ENCODE results near the gene PMS1. TPM values are rescaled to one million over a fixed set of nuclear protein-coding genes. Genes with fewer than 3 reads are reported as not detected.

Gene PMS1
- polyA plus RNA-seq, 1 donor from 2014 or later: 50.9 TPM

DNA sequence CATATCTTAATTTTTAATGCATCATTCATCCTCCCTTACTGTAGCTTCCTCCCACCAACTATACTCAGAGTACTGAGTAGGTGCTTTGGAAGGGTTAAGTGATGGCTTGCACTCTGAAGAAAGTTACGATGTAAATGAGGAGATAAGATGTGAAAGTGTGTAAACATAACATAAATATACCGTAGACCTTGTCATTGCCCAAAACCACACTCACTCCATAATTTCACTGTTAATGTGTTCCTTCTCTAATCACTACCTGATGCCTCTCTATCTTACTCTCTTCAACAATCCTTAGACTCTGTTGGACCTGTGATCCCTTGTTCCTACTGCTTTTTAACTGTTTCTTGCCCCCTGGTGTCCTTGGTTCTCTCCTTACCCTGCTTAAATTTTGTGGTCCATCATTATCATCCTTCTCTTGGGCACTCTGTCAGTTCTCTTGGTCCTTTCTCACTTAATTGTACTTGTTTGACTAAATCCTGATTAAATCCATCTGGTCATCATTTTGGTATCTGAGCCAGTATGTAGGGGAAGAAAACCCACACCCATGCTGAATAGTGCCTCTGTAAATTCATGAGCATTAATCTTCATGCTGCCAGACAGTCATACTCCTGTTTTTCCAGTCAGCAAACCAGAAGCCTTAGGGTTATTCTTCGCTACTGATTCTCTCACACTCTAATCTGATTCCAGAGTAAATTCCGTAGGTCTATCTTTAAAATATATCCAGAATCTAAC, 45.0 kb downstream of the PMS1 start:
- Histone ChIP-seq H3K9ac (ENCODE audit: low read length) (no peak overlapping the region), H3F3A (ENCODE audit: insufficient read depth, low read length, poor library complexity, severe bottlenecking) (no peaks in the 10 kb centered on the region), H3K27ac (ENCODE audit: low read length) (no peak overlapping the region), H3K79me2 (replicated peaks; ENCODE audit: insufficient read depth, low read length) (no peaks in the 10 kb centered on the region), H2AFZ (ENCODE audit: low read depth, low read length) (no peak overlapping the region), H3K36me3 (ENCODE audit: insufficient read depth, low read length) (no peaks in the 10 kb centered on the region), H4K20me1 (ENCODE audit: insufficient read depth) (no peaks in the 10 kb centered on the region), H3K4me2 (ENCODE audit: low read length) (no peak overlapping the region), H3K9me3 (ENCODE audit: low read length) (no peaks in the 10 kb centered on the region), H3K27me3 (ENCODE audit: insufficient read depth, low read depth, low read length) (no peaks in the 10 kb centered on the region), H3K9me2 (ENCODE audit: insufficient read depth, low read length) (no peaks in the 10 kb centered on the region), H3K4me3 (ENCODE audit: low read length) (no peak overlapping the region)
- no peak for TF ChIP-seq EZH2 (IDR thresholded peaks at IDR 0.05; ENCODE audit: borderline replicate concordance, insufficient read depth, low read length, poor library complexity, severe bottlenecking)
- TF ChIP-seq POLR2AphosphoS5 (IDR thresholded peaks at IDR 0.05): no peak
- TF ChIP-seq, protein P1, sequence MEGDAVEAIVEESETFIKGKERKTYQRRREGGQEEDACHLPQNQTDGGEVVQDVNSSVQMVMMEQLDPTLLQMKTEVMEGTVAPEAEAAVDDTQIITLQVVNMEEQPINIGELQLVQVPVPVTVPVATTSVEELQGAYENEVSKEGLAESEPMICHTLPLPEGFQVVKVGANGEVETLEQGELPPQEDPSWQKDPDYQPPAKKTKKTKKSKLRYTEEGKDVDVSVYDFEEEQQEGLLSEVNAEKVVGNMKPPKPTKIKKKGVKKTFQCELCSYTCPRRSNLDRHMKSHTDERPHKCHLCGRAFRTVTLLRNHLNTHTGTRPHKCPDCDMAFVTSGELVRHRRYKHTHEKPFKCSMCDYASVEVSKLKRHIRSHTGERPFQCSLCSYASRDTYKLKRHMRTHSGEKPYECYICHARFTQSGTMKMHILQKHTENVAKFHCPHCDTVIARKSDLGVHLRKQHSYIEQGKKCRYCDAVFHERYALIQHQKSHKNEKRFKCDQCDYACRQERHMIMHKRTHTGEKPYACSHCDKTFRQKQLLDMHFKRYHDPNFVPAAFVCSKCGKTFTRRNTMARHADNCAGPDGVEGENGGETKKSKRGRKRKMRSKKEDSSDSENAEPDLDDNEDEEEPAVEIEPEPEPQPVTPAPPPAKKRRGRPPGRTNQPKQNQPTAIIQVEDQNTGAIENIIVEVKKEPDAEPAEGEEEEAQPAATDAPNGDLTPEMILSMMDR (IDR thresholded peaks at IDR 0.05; ENCODE audit: poor library complexity, severe bottlenecking): no peak
- no peak for TF ChIP-seq EP300 (conservative IDR thresholded peaks at IDR 0.05; ENCODE audit: poor library complexity, severe bottlenecking)

DNA sequence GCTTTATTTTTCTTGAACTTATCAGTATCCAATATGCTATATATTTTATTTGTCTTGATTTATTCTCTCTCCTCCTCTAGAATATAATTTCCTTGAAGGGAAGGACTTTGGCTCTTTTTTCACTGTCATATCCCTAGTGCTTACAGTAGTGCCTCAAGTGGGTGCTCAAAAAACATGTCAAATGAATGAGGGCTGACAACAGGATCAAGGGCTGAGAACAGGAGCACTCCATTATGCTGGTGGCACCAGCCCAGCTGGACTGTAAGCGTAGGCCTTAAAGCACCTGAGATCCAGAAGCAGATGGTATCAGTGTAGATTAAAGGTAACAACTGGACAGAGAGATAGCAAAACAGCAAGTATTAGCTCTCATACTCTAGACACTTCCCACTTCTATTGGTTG, 46.3 kb downstream of the PMS1 start:
- no peak overlapping the region for H3K4me3 ChIP-seq (ENCODE audit: low read length)
- no peak overlapping the region for H3K9ac ChIP-seq (ENCODE audit: low read length)
- no peak overlapping the region for H3K27ac ChIP-seq (ENCODE audit: low read length)
- H4K20me1 ChIP-seq (ENCODE audit: insufficient read depth): no peaks in the 10 kb centered on the region
- TF ChIP-seq RAD21 (conservative IDR thresholded peaks at IDR 0.05): no peak
- TF ChIP-seq, protein P2, sequence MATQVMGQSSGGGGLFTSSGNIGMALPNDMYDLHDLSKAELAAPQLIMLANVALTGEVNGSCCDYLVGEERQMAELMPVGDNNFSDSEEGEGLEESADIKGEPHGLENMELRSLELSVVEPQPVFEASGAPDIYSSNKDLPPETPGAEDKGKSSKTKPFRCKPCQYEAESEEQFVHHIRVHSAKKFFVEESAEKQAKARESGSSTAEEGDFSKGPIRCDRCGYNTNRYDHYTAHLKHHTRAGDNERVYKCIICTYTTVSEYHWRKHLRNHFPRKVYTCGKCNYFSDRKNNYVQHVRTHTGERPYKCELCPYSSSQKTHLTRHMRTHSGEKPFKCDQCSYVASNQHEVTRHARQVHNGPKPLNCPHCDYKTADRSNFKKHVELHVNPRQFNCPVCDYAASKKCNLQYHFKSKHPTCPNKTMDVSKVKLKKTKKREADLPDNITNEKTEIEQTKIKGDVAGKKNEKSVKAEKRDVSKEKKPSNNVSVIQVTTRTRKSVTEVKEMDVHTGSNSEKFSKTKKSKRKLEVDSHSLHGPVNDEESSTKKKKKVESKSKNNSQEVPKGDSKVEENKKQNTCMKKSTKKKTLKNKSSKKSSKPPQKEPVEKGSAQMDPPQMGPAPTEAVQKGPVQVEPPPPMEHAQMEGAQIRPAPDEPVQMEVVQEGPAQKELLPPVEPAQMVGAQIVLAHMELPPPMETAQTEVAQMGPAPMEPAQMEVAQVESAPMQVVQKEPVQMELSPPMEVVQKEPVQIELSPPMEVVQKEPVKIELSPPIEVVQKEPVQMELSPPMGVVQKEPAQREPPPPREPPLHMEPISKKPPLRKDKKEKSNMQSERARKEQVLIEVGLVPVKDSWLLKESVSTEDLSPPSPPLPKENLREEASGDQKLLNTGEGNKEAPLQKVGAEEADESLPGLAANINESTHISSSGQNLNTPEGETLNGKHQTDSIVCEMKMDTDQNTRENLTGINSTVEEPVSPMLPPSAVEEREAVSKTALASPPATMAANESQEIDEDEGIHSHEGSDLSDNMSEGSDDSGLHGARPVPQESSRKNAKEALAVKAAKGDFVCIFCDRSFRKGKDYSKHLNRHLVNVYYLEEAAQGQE (IDR thresholded peaks at IDR 0.05; ENCODE audit: borderline replicate concordance): no peak
- TF ChIP-seq, protein P1 (IDR thresholded peaks at IDR 0.05; ENCODE audit: poor library complexity, severe bottlenecking): no peak
- TF ChIP-seq MXI1 (conservative IDR thresholded peaks at IDR 0.05; ENCODE audit: poor library complexity, severe bottlenecking): no peak
- H3K27me3 ChIP-seq (ENCODE audit: insufficient read depth, low read depth, low read length): no peaks in the 10 kb centered on the region
- H3K79me2 ChIP-seq (replicated peaks; ENCODE audit: insufficient read depth, low read length): no peaks in the 10 kb centered on the region
- no peak overlapping the region for H2AFZ ChIP-seq (ENCODE audit: low read depth, low read length)
- no peaks in the 10 kb centered on the region for H3F3A ChIP-seq (ENCODE audit: insufficient read depth, low read length, poor library complexity, severe bottlenecking)
- no peaks in the 10 kb centered on the region for H3K36me3 ChIP-seq (ENCODE audit: insufficient read depth, low read length)
- H3K4me2 ChIP-seq (ENCODE audit: low read length): no peak overlapping the region
- no peaks in the 10 kb centered on the region for H3K9me3 ChIP-seq (ENCODE audit: low read length)
- H3K9me2 ChIP-seq (ENCODE audit: insufficient read depth, low read length): no peaks in the 10 kb centered on the region
